ENCODE results near the gene POMP.

POMP gene

GRCh38 chr13:28718543-28719226, 59.8 kb downstream of the POMP start, which contains the start of gene SLC46A3:
Gene SLC46A3 (minus strand): TSS chr13:28718970. CDS start chr13:28717998, 972 bp downstream.
- H3K4me1 ChIP-seq (ENCODE audit: control insufficient read depth, insufficient read depth, low read length, poor library complexity, severe bottlenecking) = peaks cover 21% of the 10 kb centered on the region
- peak within 1 kb of the TSS; percentile 46 for H3K27ac ChIP-seq (ENCODE audit: low read depth, low read length, severe bottlenecking)
- peak within 1 kb of the TSS; percentile 63 for H3K4me3 ChIP-seq (ENCODE audit: extremely low read depth, insufficient read depth, low read length, poor library complexity, severe bottlenecking)
- 0 to 1% methylated on average over 53 to 69 of the region's 78 CpGs for WGBS, 2 experiments (ENCODE audit: insufficient coverage in 2 of 2)
- H3K36me3 ChIP-seq (ENCODE audit: control insufficient read depth, insufficient read depth, low read length) = no peaks in the 10 kb centered on the region
- H3K9me3 ChIP-seq (ENCODE audit: control insufficient read depth, low read length) = no peaks in the 10 kb centered on the region

- 50 to 55% methylated on average over 11 to 12 of the region's 15 CpGs for WGBS, 2 experiments (ENCODE audit: insufficient coverage in 2 of 2)
Measured at GRCh38 chr13:28719227-28720055, 60.5 kb downstream of the POMP start.

DNA sequence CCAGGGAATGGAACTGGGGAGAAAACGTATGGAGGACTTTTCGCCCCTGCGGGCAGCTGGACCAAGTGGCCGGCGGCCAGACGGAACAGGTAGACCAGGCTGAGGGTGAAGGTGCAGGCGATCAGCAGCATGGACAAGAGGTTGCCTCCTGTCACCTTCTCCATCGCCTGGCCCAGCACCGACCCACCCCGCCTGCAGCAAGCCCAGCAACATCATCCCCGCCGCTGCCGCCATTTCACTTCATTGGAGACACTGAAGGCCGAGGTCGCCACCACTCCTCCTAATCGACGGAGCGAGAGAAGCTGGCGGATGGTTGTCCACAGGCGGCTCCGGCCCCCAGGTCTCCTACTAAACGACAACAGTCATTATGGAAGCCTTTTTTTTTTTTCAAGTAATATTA, 64.9 kb downstream of the POMP start:
- Histone ChIP-seq H3K36me3 (ENCODE audit: control insufficient read depth, insufficient read depth, low read length) (no peaks in the 10 kb centered on the region), H3K4me3 (ENCODE audit: extremely low read depth, insufficient read depth, low read length, poor library complexity, severe bottlenecking) (no peak overlapping the region), H3K9me3 (ENCODE audit: control insufficient read depth, low read length) (no peaks in the 10 kb centered on the region), H3K27ac (ENCODE audit: low read depth, low read length, severe bottlenecking) (no peak overlapping the region), H3K4me1 (ENCODE audit: control insufficient read depth, insufficient read depth, low read length, poor library complexity, severe bottlenecking) (peaks cover 4% of the 10 kb centered on the region)
- 97 to 100% methylated on average over 9 to 19 of the region's 22 CpGs for WGBS, 2 experiments (ENCODE audit: insufficient coverage in 2 of 2)

More at GRCh38 chr13:28719227-28720055, 60.5 kb downstream of the POMP start:
- H3K36me3 ChIP-seq (ENCODE audit: control insufficient read depth, insufficient read depth, low read length) = no peaks in the 10 kb centered on the region
- H3K4me1 ChIP-seq (ENCODE audit: control insufficient read depth, insufficient read depth, low read length, poor library complexity, severe bottlenecking) = peaks cover 21% of the 10 kb centered on the region
- H3K9me3 ChIP-seq (ENCODE audit: control insufficient read depth, low read length) = no peaks in the 10 kb centered on the region
- H3K4me3 ChIP-seq (ENCODE audit: extremely low read depth, insufficient read depth, low read length, poor library complexity, severe bottlenecking) = peak overlapping the region; percentile 63
- peak overlapping the region; percentile 46 for H3K27ac ChIP-seq (ENCODE audit: low read depth, low read length, severe bottlenecking)

DNA sequence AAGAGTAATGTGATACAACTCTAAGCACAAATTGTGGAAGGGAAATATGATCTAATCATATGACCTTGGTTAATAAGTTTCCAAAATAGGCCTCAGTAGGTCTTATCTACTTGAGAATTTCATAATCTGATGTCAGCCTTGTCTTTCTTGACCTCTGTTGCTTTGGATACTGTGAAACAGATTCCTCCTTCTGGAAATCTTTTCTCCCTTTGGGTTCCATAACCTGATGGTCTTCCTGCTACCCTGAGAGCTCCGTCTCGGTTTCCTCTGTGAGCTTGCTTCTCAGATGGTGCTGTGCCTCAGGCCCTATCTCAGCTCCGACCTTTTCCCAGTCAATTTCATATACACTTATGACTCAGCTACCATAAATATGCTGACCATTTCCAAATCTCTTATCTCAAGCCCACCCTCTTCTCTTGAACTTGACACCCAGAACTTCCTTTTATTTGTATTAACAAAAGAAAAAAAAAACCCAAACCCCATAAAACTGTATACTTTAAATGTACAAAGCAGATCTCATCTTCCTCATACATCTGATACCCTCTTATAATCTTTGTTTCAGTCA, 66.2 kb downstream of the POMP start:
- Histone ChIP-seq H3K9me3 (ENCODE audit: control insufficient read depth, low read length) (no peaks in the 10 kb centered on the region), H3K4me1 (ENCODE audit: control insufficient read depth, insufficient read depth, low read length, poor library complexity, severe bottlenecking) (no peaks in the 10 kb centered on the region), H3K4me3 (ENCODE audit: extremely low read depth, insufficient read depth, low read length, poor library complexity, severe bottlenecking) (no peak overlapping the region), H3K27ac (ENCODE audit: low read depth, low read length, severe bottlenecking) (no peak overlapping the region), H3K36me3 (ENCODE audit: control insufficient read depth, insufficient read depth, low read length) (no peaks in the 10 kb centered on the region)
- 93% methylated on average over 3 of the region's 3 CpGs for WGBS, 2 experiments (ENCODE audit: insufficient coverage in 2 of 2)
